ENCODE results near the gene OR2A25. TPM values are rescaled to one million over a fixed set of nuclear protein-coding genes. Genes with fewer than 3 reads are reported as not detected.

OR2A25 gene
- not detected for total RNA-seq

GRCh38 chr7:144069511-144069910, at the start of gene OR2A25:
Gene OR2A25, plus strand, starts transcription at chr7:144069811. Its CDS starts 4,409 bp downstream, at chr7:144074220.
- no peaks in the 10 kb centered on the region for H3K27me3 ChIP-seq (ENCODE audit: control insufficient read depth in 3 of 3, insufficient read depth in 3 of 3, low read length in 3 of 3)
- H3K9ac ChIP-seq (ENCODE audit: low read depth in 1 of 3, low read length in 3 of 3) = no peak within 1 kb of the TSS
- H3K4me3 ChIP-seq (ENCODE audit: low read length in 3 of 3) = no peak within 1 kb of the TSS
- H3K27ac ChIP-seq (ENCODE audit: low read depth, low read length) = no peak within 1 kb of the TSS
- no peaks in the 10 kb centered on the region for H3K36me3 ChIP-seq (ENCODE audit: control insufficient read depth in 3 of 3, insufficient read depth in 3 of 3, low read length in 3 of 3)
- no peaks in the 10 kb centered on the region for H3K4me1 ChIP-seq (ENCODE audit: control insufficient read depth in 3 of 3, insufficient read depth in 3 of 3, low read length in 3 of 3)
- no peaks in the 10 kb centered on the region for H3K9me3 ChIP-seq (ENCODE audit: control insufficient read depth in 3 of 3, low read length in 3 of 3)

GRCh38 chr7:144020340-144020739, 49.3 kb upstream of the OR2A25 start:
- H3K27ac ChIP-seq (ENCODE audit: low read depth, low read length) = no peak overlapping the region
- no peaks in the 10 kb centered on the region for H3K27me3 ChIP-seq (ENCODE audit: control insufficient read depth in 3 of 3, insufficient read depth in 3 of 3, low read length in 3 of 3)
- H3K9ac ChIP-seq (ENCODE audit: low read depth in 1 of 3, low read length in 3 of 3) = no peak overlapping the region
- H3K4me1 ChIP-seq (ENCODE audit: control insufficient read depth in 3 of 3, insufficient read depth in 3 of 3, low read length in 3 of 3) = peaks cover 0 to 2% (median 0%) of the 10 kb centered on the region in 3 donors
- no peak overlapping the region for H3K4me3 ChIP-seq (ENCODE audit: low read length in 3 of 3)
- no peaks in the 10 kb centered on the region for H3K36me3 ChIP-seq (ENCODE audit: control insufficient read depth in 3 of 3, insufficient read depth in 3 of 3, low read length in 3 of 3)
- no peaks in the 10 kb centered on the region for H3K9me3 ChIP-seq (ENCODE audit: control insufficient read depth in 3 of 3, low read length in 3 of 3)

DNA sequence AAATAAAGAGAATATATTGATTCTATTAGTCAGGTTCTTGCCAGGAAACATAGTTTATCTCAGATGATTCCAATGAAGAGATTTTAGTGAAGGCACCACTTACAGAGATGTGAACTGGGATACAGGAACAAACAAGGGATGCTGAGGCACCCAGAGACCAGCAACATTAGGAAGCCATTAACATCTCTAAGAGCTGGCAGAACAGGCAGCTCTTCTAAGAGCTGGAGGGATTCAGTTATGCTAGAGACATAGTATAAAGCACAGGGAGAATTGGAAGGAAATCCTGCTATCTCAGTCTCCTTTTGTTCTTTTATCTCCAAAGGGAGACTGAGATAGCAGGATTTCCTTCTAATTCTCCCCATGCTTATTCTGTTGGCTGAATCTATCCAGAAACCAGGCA, 47.4 kb upstream of the OR2A25 start:
- H3K27me3 ChIP-seq (ENCODE audit: control insufficient read depth in 3 of 3, insufficient read depth in 3 of 3, low read length in 3 of 3) = no peaks in the 10 kb centered on the region
- H3K9me3 ChIP-seq (ENCODE audit: control insufficient read depth in 3 of 3, low read length in 3 of 3) = no peaks in the 10 kb centered on the region
- H3K36me3 ChIP-seq (ENCODE audit: control insufficient read depth in 3 of 3, insufficient read depth in 3 of 3, low read length in 3 of 3) = no peaks in the 10 kb centered on the region
- H3K4me3 ChIP-seq (ENCODE audit: low read length in 3 of 3) = no peak overlapping the region
- H3K27ac ChIP-seq (ENCODE audit: low read depth, low read length) = no peak overlapping the region
- H3K9ac ChIP-seq (ENCODE audit: low read depth in 1 of 3, low read length in 3 of 3) = no peak overlapping the region
- peaks cover 0 to 2% (median 0%) of the 10 kb centered on the region in 3 donors for H3K4me1 ChIP-seq (ENCODE audit: control insufficient read depth in 3 of 3, insufficient read depth in 3 of 3, low read length in 3 of 3)

GRCh38 chr7:144023171-144023827, 46.3 kb upstream of the OR2A25 start:
- no peaks in the 10 kb centered on the region for H3K27me3 ChIP-seq (ENCODE audit: control insufficient read depth in 3 of 3, insufficient read depth in 3 of 3, low read length in 3 of 3)
- no peak overlapping the region for H3K9ac ChIP-seq (ENCODE audit: low read depth in 1 of 3, low read length in 3 of 3)
- no peak overlapping the region for H3K4me3 ChIP-seq (ENCODE audit: low read length in 3 of 3)
- H3K4me1 ChIP-seq (ENCODE audit: control insufficient read depth in 3 of 3, insufficient read depth in 3 of 3, low read length in 3 of 3) = peaks cover 0 to 2% (median 0%) of the 10 kb centered on the region in 3 donors
- no peak overlapping the region for H3K27ac ChIP-seq (ENCODE audit: low read depth, low read length)
- no peaks in the 10 kb centered on the region for H3K9me3 ChIP-seq (ENCODE audit: control insufficient read depth in 3 of 3, low read length in 3 of 3)
- no peaks in the 10 kb centered on the region for H3K36me3 ChIP-seq (ENCODE audit: control insufficient read depth in 3 of 3, insufficient read depth in 3 of 3, low read length in 3 of 3)

GRCh38 chr7:144024213-144024612, 45.4 kb upstream of the OR2A25 start:
- Histone ChIP-seq H3K36me3 (ENCODE audit: control insufficient read depth in 3 of 3, insufficient read depth in 3 of 3, low read length in 3 of 3) (no peaks in the 10 kb centered on the region), H3K4me1 (ENCODE audit: control insufficient read depth in 3 of 3, insufficient read depth in 3 of 3, low read length in 3 of 3) (peaks cover 0 to 2% (median 0%) of the 10 kb centered on the region in 3 donors), H3K27me3 (ENCODE audit: control insufficient read depth in 3 of 3, insufficient read depth in 3 of 3, low read length in 3 of 3) (no peaks in the 10 kb centered on the region), H3K4me3 (ENCODE audit: low read length in 3 of 3) (no peak overlapping the region), H3K9me3 (ENCODE audit: control insufficient read depth in 3 of 3, low read length in 3 of 3) (no peaks in the 10 kb centered on the region), H3K9ac (ENCODE audit: low read depth in 1 of 3, low read length in 3 of 3) (no peak overlapping the region), H3K27ac (ENCODE audit: low read depth, low read length) (no peak overlapping the region)

DNA sequence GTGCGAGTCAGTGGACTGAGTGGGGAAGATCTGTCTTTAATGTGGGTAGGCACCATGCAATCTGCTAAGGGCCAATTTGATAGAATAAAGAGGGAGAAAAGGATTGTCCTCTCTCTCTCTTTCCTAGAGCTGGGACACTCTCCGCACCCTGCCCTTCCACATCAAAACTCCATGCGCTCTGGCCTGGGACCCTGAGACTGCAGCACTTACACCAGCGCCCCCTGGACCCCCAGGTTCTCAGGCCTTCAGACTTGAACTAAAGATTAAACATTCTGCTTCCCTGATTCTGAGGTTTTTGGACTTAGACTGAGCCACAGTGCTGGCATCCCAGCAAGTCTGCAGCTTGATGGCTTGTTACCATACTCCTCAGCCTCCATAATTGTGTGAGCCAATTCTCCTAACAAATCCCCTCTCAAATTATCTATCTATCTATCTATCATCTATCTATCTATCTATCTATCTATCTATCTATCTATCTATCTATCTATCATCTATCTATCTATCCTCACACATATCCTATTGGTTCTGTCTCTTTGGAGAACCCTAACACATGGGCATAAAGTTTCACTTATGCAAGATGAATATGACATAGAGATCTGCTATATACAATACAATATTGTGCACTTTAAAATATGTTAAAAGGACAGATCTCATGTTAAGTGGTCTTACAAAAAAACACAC, 43.3 kb upstream of the OR2A25 start:
- no peaks in the 10 kb centered on the region for H3K36me3 ChIP-seq (ENCODE audit: control insufficient read depth in 3 of 3, insufficient read depth in 3 of 3, low read length in 3 of 3)
- no peak overlapping the region for H3K9ac ChIP-seq (ENCODE audit: low read depth in 1 of 3, low read length in 3 of 3)
- no peaks in the 10 kb centered on the region for H3K27me3 ChIP-seq (ENCODE audit: control insufficient read depth in 3 of 3, insufficient read depth in 3 of 3, low read length in 3 of 3)
- H3K9me3 ChIP-seq (ENCODE audit: control insufficient read depth in 3 of 3, low read length in 3 of 3) = no peaks in the 10 kb centered on the region
- no peak overlapping the region for H3K27ac ChIP-seq (ENCODE audit: low read depth, low read length)
- H3K4me3 ChIP-seq (ENCODE audit: low read length in 3 of 3) = no peak overlapping the region
- H3K4me1 ChIP-seq (ENCODE audit: control insufficient read depth in 3 of 3, insufficient read depth in 3 of 3, low read length in 3 of 3) = no peaks in the 10 kb centered on the region

- Histone ChIP-seq H3K9me3 (ENCODE audit: control insufficient read depth in 3 of 3, low read length in 3 of 3) (no peaks in the 10 kb centered on the region), H3K4me1 (ENCODE audit: control insufficient read depth in 3 of 3, insufficient read depth in 3 of 3, low read length in 3 of 3) (no peaks in the 10 kb centered on the region), H3K9ac (ENCODE audit: low read depth in 1 of 3, low read length in 3 of 3) (no peak overlapping the region)
Measured at GRCh38 chr7:144027070-144027469, 42.5 kb upstream of the OR2A25 start.

GRCh38 chr7:144027974-144028373, 41.6 kb upstream of the OR2A25 start:
- Histone ChIP-seq H3K9ac (ENCODE audit: low read depth in 1 of 3, low read length in 3 of 3) (no peak overlapping the region), H3K9me3 (ENCODE audit: control insufficient read depth in 3 of 3, low read length in 3 of 3) (no peaks in the 10 kb centered on the region), H3K36me3 (ENCODE audit: control insufficient read depth in 3 of 3, insufficient read depth in 3 of 3, low read length in 3 of 3) (no peaks in the 10 kb centered on the region), H3K27ac (ENCODE audit: low read depth, low read length) (no peak overlapping the region), H3K4me1 (ENCODE audit: control insufficient read depth in 3 of 3, insufficient read depth in 3 of 3, low read length in 3 of 3) (no peaks in the 10 kb centered on the region), H3K4me3 (ENCODE audit: low read length in 3 of 3) (no peak overlapping the region), H3K27me3 (ENCODE audit: control insufficient read depth in 3 of 3, insufficient read depth in 3 of 3, low read length in 3 of 3) (no peaks in the 10 kb centered on the region)

More at GRCh38 chr7:144027070-144027469, 42.5 kb upstream of the OR2A25 start:
- H3K36me3 ChIP-seq (ENCODE audit: control insufficient read depth in 3 of 3, insufficient read depth in 3 of 3, low read length in 3 of 3) = no peaks in the 10 kb centered on the region
- no peak overlapping the region for H3K4me3 ChIP-seq (ENCODE audit: low read length in 3 of 3)
- no peak overlapping the region for H3K27ac ChIP-seq (ENCODE audit: low read depth, low read length)
- no peaks in the 10 kb centered on the region for H3K27me3 ChIP-seq (ENCODE audit: control insufficient read depth in 3 of 3, insufficient read depth in 3 of 3, low read length in 3 of 3)

DNA sequence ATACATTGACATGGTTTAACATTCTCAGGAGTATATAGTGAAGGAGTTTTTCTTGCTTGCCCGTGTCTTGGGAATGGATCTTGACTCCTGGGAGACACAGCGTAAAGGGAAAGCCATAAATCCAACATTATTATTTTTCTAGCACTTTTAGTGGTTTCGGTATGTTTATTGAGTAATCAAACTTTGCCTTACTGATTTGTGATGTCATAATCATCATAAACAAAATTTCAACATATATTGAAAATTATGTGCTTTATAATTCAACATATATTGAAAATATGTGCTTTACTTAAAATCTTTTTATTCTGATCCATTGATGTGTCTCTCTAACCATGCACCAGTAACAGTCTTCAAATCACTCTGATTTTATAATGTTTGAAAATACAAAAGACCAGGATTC, 41.1 kb upstream of the OR2A25 start:
- H3K4me3 ChIP-seq (ENCODE audit: low read length in 3 of 3) = no peak overlapping the region
- H3K9ac ChIP-seq (ENCODE audit: low read depth in 1 of 3, low read length in 3 of 3) = no peak overlapping the region
- no peak overlapping the region for H3K27ac ChIP-seq (ENCODE audit: low read depth, low read length)
- H3K4me1 ChIP-seq (ENCODE audit: control insufficient read depth in 3 of 3, insufficient read depth in 3 of 3, low read length in 3 of 3) = no peaks in the 10 kb centered on the region
- no peaks in the 10 kb centered on the region for H3K36me3 ChIP-seq (ENCODE audit: control insufficient read depth in 3 of 3, insufficient read depth in 3 of 3, low read length in 3 of 3)
- H3K9me3 ChIP-seq (ENCODE audit: control insufficient read depth in 3 of 3, low read length in 3 of 3) = no peaks in the 10 kb centered on the region
- H3K27me3 ChIP-seq (ENCODE audit: control insufficient read depth in 3 of 3, insufficient read depth in 3 of 3, low read length in 3 of 3) = no peaks in the 10 kb centered on the region

DNA sequence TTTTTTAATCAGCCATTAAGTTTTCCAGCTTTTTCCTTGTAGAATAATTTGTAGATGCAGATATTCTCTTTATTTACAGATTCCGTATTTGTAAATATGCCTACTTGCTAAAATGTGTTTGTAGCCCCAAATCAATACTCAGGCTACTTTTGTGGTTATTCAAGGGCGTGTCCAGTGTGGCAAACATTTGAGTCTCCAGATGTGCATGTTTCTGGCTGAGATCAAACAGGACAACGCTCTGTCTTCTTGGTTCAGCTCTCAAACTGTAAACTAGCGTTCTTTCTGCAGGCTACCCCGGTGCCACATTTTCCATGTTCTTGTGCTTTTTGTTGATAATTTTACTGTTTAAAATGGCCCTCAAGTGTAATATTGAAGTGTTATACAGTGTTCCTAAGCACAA, 37.1 kb upstream of the OR2A25 start:
- H3K27me3 ChIP-seq (ENCODE audit: control insufficient read depth in 3 of 3, insufficient read depth in 3 of 3, low read length in 3 of 3) = no peaks in the 10 kb centered on the region
- no peak overlapping the region for H3K27ac ChIP-seq (ENCODE audit: low read depth, low read length)
- H3K9me3 ChIP-seq (ENCODE audit: control insufficient read depth in 3 of 3, low read length in 3 of 3) = no peaks in the 10 kb centered on the region
- no peak overlapping the region for H3K4me3 ChIP-seq (ENCODE audit: low read length in 3 of 3)
- no peaks in the 10 kb centered on the region for H3K4me1 ChIP-seq (ENCODE audit: control insufficient read depth in 3 of 3, insufficient read depth in 3 of 3, low read length in 3 of 3)
- no peak overlapping the region for H3K9ac ChIP-seq (ENCODE audit: low read depth in 1 of 3, low read length in 3 of 3)
- no peaks in the 10 kb centered on the region for H3K36me3 ChIP-seq (ENCODE audit: control insufficient read depth in 3 of 3, insufficient read depth in 3 of 3, low read length in 3 of 3)
